Activated naive CD8-positive, alpha-beta T cell treated with anti-CD3 and anti-CD28 coated beads, Interleukin-2, amount 10 ng/mL, durations not matched to agents 7 days and 5 days (primary cell): ENCODE measurements around the gene VCP. TPM values are rescaled to one million over a fixed set of nuclear protein-coding genes. Genes with fewer than 3 reads are reported as not detected.

Source experiments
- ATAC-seq: fragments of 150-1000 bp; cut with Tn5 transposase; one replicate; pipeline ENCODE4 v1.10.0; 2021; ENCODE audit warnings: low read depth, moderate library complexity
- POLR2A ChIA-PET: fragments of 350-600 bp; sonication (Branson Sonifier 250); formaldehyde crosslinking; loops from one replicate; lab custom pipeline; 2021; ENCODE audit warnings: antibody characterized with exemption; lab: Charles Lee
- DNase-seq: peaks from one replicate; pipeline ENCODE4 v3.0.0; 2021
- H3K27ac Mint-ChIP-seq: one replicate; pipeline ENCODE4 v1.8.0; 2022; ENCODE audit warnings: mild to moderate bottlenecking, mixed read lengths
- H3K27me3 Mint-ChIP-seq: one replicate; pipeline ENCODE4 v1.8.0; 2022; ENCODE audit warnings: mild to moderate bottlenecking, moderate library complexity, mixed read lengths
- H3K36me3 Mint-ChIP-seq: one replicate; pipeline ENCODE4 v1.8.0; 2021; ENCODE audit warnings: mild to moderate bottlenecking, mixed read lengths
- H3K4me1 Mint-ChIP-seq: one replicate; pipeline ENCODE4 v1.8.0; 2021; ENCODE audit warnings: mixed read lengths
- H3K4me3 Mint-ChIP-seq: one replicate; pipeline ENCODE4 v1.8.0; 2022; ENCODE audit warnings: mild to moderate bottlenecking, moderate library complexity, mixed read lengths
- H3K9me3 Mint-ChIP-seq: one replicate; pipeline ENCODE4 v1.8.0; 2021; ENCODE audit warnings: mixed read lengths
- total RNA-seq, 2 experiments: library from RNA; stranded (reverse); gene quantifications; one replicate each; pipeline ENCODE4 v1.2.3, GENCODE V29; 2021

VCP gene
- total RNA-seq, 2 experiments from 2014 or later = 183 to 189 TPM

GRCh38 chr9:35014517-35014916 lies 57.9 kb downstream of the VCP start:
- Mint-ChIP-seq H3K27me3 (no peaks in the 10 kb centered on the region), H3K4me3 (no peak overlapping the region), H3K9me3 (peaks cover 7% of the 10 kb centered on the region), H3K4me1 (peaks cover 2% of the 10 kb centered on the region), H3K36me3 (peaks cover 24% of the 10 kb centered on the region), H3K27ac (no peak overlapping the region)
- POLR2A ChIA-PET = no interaction called here
- DNase-seq = no peak
- ATAC-seq = no peak

- Mint-ChIP-seq H3K27me3 (no peaks in the 10 kb centered on the region), H3K4me3 (no peak overlapping the region), H3K36me3 (peaks cover 21% of the 10 kb centered on the region), H3K9me3 (peaks cover 6% of the 10 kb centered on the region), H3K27ac (no peak overlapping the region), H3K4me1 (peaks cover 2% of the 10 kb centered on the region)
- POLR2A ChIA-PET = no interaction called here
- DNase-seq = no peak
- ATAC-seq = no peak
Measured at GRCh38 chr9:35010351-35010958, 62.0 kb downstream of the VCP start.

Other genes with a start within 250 kb of the VCP start
- gene PHF24, start 114.3 kb downstream of the VCP start, total RNA-seq = not detected
- gene DNAJB5, start 82.9 kb downstream of the VCP start, total RNA-seq = 1 to 10 TPM; 3.3 to 5.0 TPM
- gene FANCG, start 7.3 kb upstream of the VCP start, total RNA-seq = 100 to 1,000 TPM; 103 to 109 TPM
- gene PIGO, start 24.0 kb upstream of the VCP start, total RNA-seq = 10 to 100 TPM; 30.8 to 31.4 TPM
- 10 to 100 TPM; 90.3 to 91.9 TPM for gene STOML2, start 30.5 kb upstream of the VCP start, total RNA-seq
- 10 to 100 TPM; 12.0 to 16.6 TPM for gene ATOSB, start 43.2 kb upstream of the VCP start, total RNA-seq
- gene UNC13B, start 89.4 kb upstream of the VCP start, total RNA-seq = 1 to 10 TPM in 1 of 2 experiments, under 1 TPM in 1; 0.64 to 1.1 TPM